GM12878 (cell line): Measurements from ENCODE around the gene RICTOR. TPM values are rescaled to one million over a fixed set of nuclear protein-coding genes. Genes with fewer than 3 reads are reported as not detected.

Experiments
- ATF7 ChIP-seq: fragments of 450-650 bp; IDR thresholded peaks from 2 replicates; pipeline ENCODE4 v1.6.1; 2016; ENCODE audit warnings: low read depth, mild to moderate bottlenecking
- BCL11A ChIP-seq: IDR thresholded peaks from 2 replicates; pipeline ENCODE4 v1.6.1; 2011; ENCODE audit warnings: low read depth, low read length
- CUX1 ChIP-seq: IDR thresholded peaks from 2 replicates; pipeline ENCODE4 v1.6.1; 2012; ENCODE audit warnings: improper control_type of control experiment, low read depth, low read length; ENCODE audit not compliant: insufficient replicate concordance
- GABPA ChIP-seq: IDR thresholded peaks from 2 replicates; pipeline ENCODE4 v1.6.1; 2014; ENCODE audit warnings: antibody characterized with exemption, low read depth, mild to moderate bottlenecking, inconsistent platforms
- HDGF ChIP-seq: fragments of 450-650 bp; IDR thresholded peaks from 2 replicates; pipeline ENCODE4 v1.6.1; 2016; ENCODE audit warnings: antibody characterized with exemption
- IKZF2 ChIP-seq, 2 experiments: fragments of 450-650 bp; IDR thresholded peaks; 2 replicates each; pipeline ENCODE4 v1.6.1; 2017; ENCODE audit warnings: mild to moderate bottlenecking in 2 of 2, moderate library complexity in 2 of 2
- MEF2B ChIP-seq: fragments of 450-650 bp; IDR thresholded peaks from 2 replicates; pipeline ENCODE4 v1.6.1; 2018; ENCODE audit warnings: mild to moderate bottlenecking, moderate library complexity; ENCODE audit not compliant: partially characterized antibody, poor library complexity, severe bottlenecking
- MTA2 ChIP-seq: fragments of 450-650 bp; IDR thresholded peaks from 2 replicates; pipeline ENCODE4 v1.6.1; 2016; ENCODE audit warnings: low read depth, mild to moderate bottlenecking, moderate library complexity
- NR2C2 ChIP-seq: IDR thresholded peaks from 2 replicates; pipeline ENCODE4 v1.6.1; 2011; ENCODE audit warnings: borderline replicate concordance, low read depth; ENCODE audit not compliant: control insufficient read depth, insufficient read length
- POLR2A ChIP-seq: IDR thresholded peaks from 2 replicates; pipeline ENCODE4 v1.6.1; 2011; ENCODE audit warnings: low read depth, mild to moderate bottlenecking, low read length
- POLR2AphosphoS2 ChIP-seq: IDR thresholded peaks from 2 replicates; pipeline ENCODE4 v1.6.1; 2011; ENCODE audit warnings: low read depth, mild to moderate bottlenecking, low read length, improper control_type of control experiment, moderate library complexity
- RELB ChIP-seq: fragments of 450-650 bp; IDR thresholded peaks from 2 replicates; pipeline ENCODE4 v1.6.1; 2017; ENCODE audit warnings: low read depth, mild to moderate bottlenecking, moderate library complexity
- STAT1 ChIP-seq: fragments of 450-650 bp; conservative IDR thresholded peaks from 2 replicates; pipeline ENCODE4 v1.6.1; 2014; ENCODE audit warnings: antibody characterized with exemption, mild to moderate bottlenecking
- YBX1 ChIP-seq: fragments of 450-650 bp; IDR thresholded peaks from 2 replicates; pipeline ENCODE4 v1.6.1; 2016; ENCODE audit warnings: antibody characterized with exemption
- ZBED1 ChIP-seq: IDR thresholded peaks from 2 replicates; pipeline ENCODE4 v1.6.1; 2016; ENCODE audit warnings: borderline replicate concordance
- ZBTB40 ChIP-seq: fragments of 450-650 bp; IDR thresholded peaks from 2 replicates; pipeline ENCODE4 v1.6.1; 2016; ENCODE audit warnings: mild to moderate bottlenecking, moderate library complexity, borderline replicate concordance
- ZNF207 ChIP-seq: fragments of 450-650 bp; IDR thresholded peaks from 2 replicates; pipeline ENCODE4 v1.6.1; 2014; ENCODE audit warnings: antibody characterized with exemption, mild to moderate bottlenecking, borderline replicate concordance
- ZNF274 ChIP-seq: IDR thresholded peaks from one replicate; pipeline ENCODE4 v1.8.0; 2011; ENCODE audit not compliant: insufficient read length, insufficient read depth
- ZNF622 ChIP-seq: fragments of 450-650 bp; IDR thresholded peaks from 2 replicates; pipeline ENCODE4 v1.6.1; 2017; ENCODE audit warnings: mild to moderate bottlenecking, inconsistent platforms
- polyA plus RNA-seq, 11 experiments: library from polyadenylated mRNA; depleted of rRNA in 4 of 11; unstranded in 6 of 11; stranded (reverse) in 5 of 11; fragments of >200 nt; fragmentation: Nextera tagmentation in 4 of 11; fragmentation: Illumina TruSeq in 1 of 11; extraction: Ambion mirVana in 4 of 11; extraction: Trizol in 1 of 11; gene quantifications; 1 replicate in 1 of 11; 2 replicates in 10 of 11; pipeline versions ENCODE4 v1.2.1 to v1.2.3, GENCODE V29; 2011 to 2016; ENCODE audit warnings: inconsistent platforms in 2 of 11, missing spikeins in 2 of 11, low read depth in 1 of 11
- total RNA-seq, 4 experiments: library from RNA; depleted of rRNA in 3 of 4; stranded (reverse); fragments of >200 nt in 3 of 4; fragmentation: Illumina TruSeq in 1 of 4; extraction: Trizol in 1 of 4; gene quantifications; 2 replicates each; pipeline versions ENCODE4 v1.2.1 to v1.2.3, GENCODE V29; 2013 to 2021

RICTOR gene
- total and polyA plus RNA-seq, 10 of the 15 experiments (the other 5 are each of a cell fraction or from before 2014, with no cell fraction given), result 2.7 to 23.0 (median 6.9) TPM

GRCh38 chr5:39072925-39073766 lies 1.1 kb downstream of the RICTOR start (continued):
- TF ChIP-seq CUX1 (no peak), MTA2 (peak; percentile 67), YBX1 (no peak), ZBTB40 (peak; percentile 14; the same call in 1 of the 2 replicates), GABPA (0 out of 2 replicates have a peak, but pooled peaks have one; percentile 38), ZNF207 (no peak), ZBED1 (no peak), NR2C2 (no peak), BCL11A (peak; percentile 37; the same call in 1 of the 2 replicates), MEF2B (no peak), ATF7 (peak; percentile 66), IKZF2 (IDR thresholded peaks at IDR 0.05) (peak; percentile 73 to 75), RELB (peak; percentile 42; the same call in 1 of the 2 replicates), ZNF274 (no peak), POLR2AphosphoS2 (0 out of 2 replicates have a peak, but pooled peaks have one; percentile 12), POLR2A (peak; percentile 37; the same call in 1 of the 2 replicates), STAT1 (no peak), ZNF622 (no peak), HDGF (peak; percentile 58; the same call in 1 of the 2 replicates)
